ENCODE data around the gene FBXO15. TPM values are rescaled to one million over a fixed set of nuclear protein-coding genes. Genes with fewer than 3 reads are reported as not detected.

The FBXO15 gene
- total and polyA plus RNA-seq, 2 donors (not counting 3 experiments of a cell fraction or from before 2014, with no cell fraction given), result not detected

- Histone ChIP-seq H4K20me1 (replicated peaks; ENCODE audit: control insufficient read depth, extremely low read depth, insufficient read depth, low read length) (no peaks in the 10 kb centered on the region), H3K9ac (replicated peaks; ENCODE audit: extremely low read depth, insufficient read depth, low read length) (no peak overlapping the region), H3K9me1 (replicated peaks; ENCODE audit: control insufficient read depth, extremely low read depth, insufficient read depth, low read length) (no peaks in the 10 kb centered on the region), H3K4me1 (ENCODE audit: control insufficient read depth, extremely low read depth, insufficient read depth, low read length) (no peaks in the 10 kb centered on the region), H2AFZ (ENCODE audit: low read depth, low read length) (no peak overlapping the region), H3K79me2 (ENCODE audit: control insufficient read depth, insufficient read depth, low read length) (no peaks in the 10 kb centered on the region), H3K4me3 (replicated peaks in 1 of 3; ENCODE audit: insufficient read depth in 1 of 3, low read depth in 1 of 3, low read length in 3 of 3) (no peak overlapping the region), H3K36me3 (ENCODE audit: control insufficient read depth in 2 of 2, extremely low read depth in 1 of 2, insufficient read depth in 2 of 2, low read length in 2 of 2) (no peaks in the 10 kb centered on the region), H3K27ac (ENCODE audit: insufficient read depth, low read depth, low read length) (no peak overlapping the region), H3K4me2 (ENCODE audit: insufficient read depth, low read length) (no peak overlapping the region), H3K27me3 (ENCODE audit: control insufficient read depth in 2 of 2, insufficient read depth in 2 of 2, low read length in 2 of 2) (no peaks in the 10 kb centered on the region), H3K9me3 (replicated peaks; ENCODE audit: control insufficient read depth, insufficient read depth, low read length) (no peaks in the 10 kb centered on the region)
- dilution Hi-C loops (cut with MboI; ENCODE audit: extremely low pct_ligation_motif_present, low sequenced_read_pairs) (no loop called here), intact Hi-C loops (cut with micrococcal nuclease) (no loop called here)
- ChIA-PET CTCF (no interaction called here), POLR2A (no interaction called here)
- TF ChIP-seq MYC (IDR thresholded peaks at IDR 0.05; ENCODE audit: low read depth, low read length) (no peak), POLR2A (IDR thresholded peaks at IDR 0.05; ENCODE audit: low read depth, low read length) (no peak), GATA2 (IDR thresholded peaks at IDR 0.05; ENCODE audit: insufficient read depth, insufficient read length, low read depth, low read length) (no peak), FOS (IDR thresholded peaks at IDR 0.05; ENCODE audit: borderline replicate concordance, insufficient read depth, low read length) (no peak), MAX (IDR thresholded peaks at IDR 0.05; ENCODE audit: insufficient read depth, insufficient read length) (no peak), EZH2 (IDR thresholded peaks at IDR 0.05; ENCODE audit: borderline replicate concordance, low read depth, low read length, severe bottlenecking) (no peak), CTCF (IDR thresholded peaks at IDR 0.05; ENCODE audit: extremely low read depth in 1 of 2, insufficient read depth in 1 of 2, low read depth in 1 of 2, low read length in 2 of 2) (no peak), POLR2AphosphoS5 (IDR thresholded peaks at IDR 0.05; ENCODE audit: insufficient read depth, low read depth, low read length) (no peak), JUN (IDR thresholded peaks at IDR 0.05; ENCODE audit: borderline replicate concordance, insufficient read depth, insufficient read length, low read depth) (no peak)
- FAIRE-seq (no peak), DNase-seq (ENCODE audit: low read depth, low spot score) (no peak)
- no TSS peak for BruUV-seq (replicated peaks)
Measured at GRCh38 chr18:74173434-74173750, 25.8 kb upstream of the FBXO15 start.
